Type B pancreatic cell (in vitro differentiated cells): ENCODE measurements around the gene ARHGEF7. TPM values are rescaled to one million over a fixed set of nuclear protein-coding genes. Genes with fewer than 3 reads are reported as not detected.

ENCODE experiments used
- DNase-seq: peaks from one replicate; pipeline ENCODE4 v3.0.0; 2021; ENCODE audit warnings: mixed read lengths; ENCODE audit not compliant: unreplicated experiment; ENCODE audit errors: extremely low spot score
- H3K27ac Mint-ChIP-seq: 2 replicates; pipeline ENCODE4 v1.8.0; 2021; ENCODE audit warnings: mild to moderate bottlenecking, mixed read lengths
- H3K27me3 Mint-ChIP-seq: 2 replicates; pipeline ENCODE4 v1.8.0; 2021; ENCODE audit warnings: mixed read lengths
- H3K36me3 Mint-ChIP-seq: 2 replicates; pipeline ENCODE4 v1.8.0; 2021; ENCODE audit warnings: mixed read lengths
- H3K4me1 Mint-ChIP-seq: one replicate; pipeline ENCODE4 v1.8.0; 2021; ENCODE audit warnings: mixed read lengths; ENCODE audit not compliant: unreplicated experiment
- H3K4me3 Mint-ChIP-seq: 2 replicates; pipeline ENCODE4 v1.8.0; 2021; ENCODE audit warnings: mild to moderate bottlenecking, mixed read lengths
- H3K9me3 Mint-ChIP-seq: 2 replicates; pipeline ENCODE4 v1.8.0; 2021; ENCODE audit warnings: mixed read lengths
- CTCF ChIP-seq: fragments of 200-600 bp; sonication (generic); conservative IDR thresholded peaks from 2 replicates; pipeline ENCODE4 v1.5.0; 2021; ENCODE audit warnings: antibody characterized with exemption, mild to moderate bottlenecking
- total RNA-seq: library from RNA; stranded (reverse); gene quantifications from 2 replicates; pipeline ENCODE4 v1.2.1, GENCODE V29; 2021; ENCODE audit warnings: low replicate concordance

Gene ARHGEF7
- total RNA-seq, 1 donor from 2014 or later: 103 TPM

- no peak for DNase-seq
- Mint-ChIP-seq H3K9me3 (no peaks in the 10 kb centered on the region), H3K27me3 (peaks cover 26% of the 10 kb centered on the region), H3K27ac (no peak overlapping the region), H3K36me3 (no peaks in the 10 kb centered on the region), H3K4me3 (no peak overlapping the region), H3K4me1 (no peaks in the 10 kb centered on the region)
- TF ChIP-seq CTCF: no peak
Measured at GRCh38 chr13:111090169-111090568, 24.9 kb upstream of the ARHGEF7 start.

GRCh38 chr13:111092685-111093084 is 22.4 kb upstream of the ARHGEF7 start:
- H3K36me3 Mint-ChIP-seq: no peaks in the 10 kb centered on the region
- no peak for TF ChIP-seq CTCF
- peaks cover 49% of the 10 kb centered on the region for H3K27me3 Mint-ChIP-seq
- no peaks in the 10 kb centered on the region for H3K4me1 Mint-ChIP-seq
- no peak overlapping the region for H3K4me3 Mint-ChIP-seq
- H3K27ac Mint-ChIP-seq: no peak overlapping the region
- DNase-seq: no peak
- no peaks in the 10 kb centered on the region for H3K9me3 Mint-ChIP-seq

GRCh38 chr13:111093136-111093535 is 22.0 kb upstream of the ARHGEF7 start:
- TF ChIP-seq CTCF: no peak
- no peaks in the 10 kb centered on the region for H3K9me3 Mint-ChIP-seq

GRCh38 chr13:111093634-111094033 is 21.5 kb upstream of the ARHGEF7 start:
- Mint-ChIP-seq H3K4me1 (no peaks in the 10 kb centered on the region), H3K9me3 (no peaks in the 10 kb centered on the region), H3K4me3 (no peak overlapping the region), H3K27ac (no peak overlapping the region), H3K27me3 (peaks cover 57% of the 10 kb centered on the region), H3K36me3 (no peaks in the 10 kb centered on the region)
- DNase-seq: no peak
- no peak for TF ChIP-seq CTCF

More at GRCh38 chr13:111093136-111093535, 22.0 kb upstream of the ARHGEF7 start:
- H3K4me3 Mint-ChIP-seq: no peak overlapping the region
- H3K27ac Mint-ChIP-seq: no peak overlapping the region
- no peak for DNase-seq
- H3K36me3 Mint-ChIP-seq: no peaks in the 10 kb centered on the region
- H3K27me3 Mint-ChIP-seq: peaks cover 54% of the 10 kb centered on the region
- H3K4me1 Mint-ChIP-seq: no peaks in the 10 kb centered on the region

GRCh38 chr13:111095031-111095840 is 19.9 kb upstream of the ARHGEF7 start:
- H3K36me3 Mint-ChIP-seq: no peaks in the 10 kb centered on the region
- peaks cover 59% of the 10 kb centered on the region for H3K27me3 Mint-ChIP-seq
- no peaks in the 10 kb centered on the region for H3K9me3 Mint-ChIP-seq
- no peak overlapping the region for H3K4me3 Mint-ChIP-seq
- H3K4me1 Mint-ChIP-seq: no peaks in the 10 kb centered on the region
- H3K27ac Mint-ChIP-seq: no peak overlapping the region
- DNase-seq: no peak
- no peak for TF ChIP-seq CTCF
